ENCODE measurements around the gene OR2K2. TPM values are rescaled to one million over a fixed set of nuclear protein-coding genes. Genes with fewer than 3 reads are reported as not detected.

Gene OR2K2
- polyA plus RNA-seq, 1 donor (not counting 4 experiments of a cell fraction or from before 2014, with no cell fraction given), result not detected

DNA sequence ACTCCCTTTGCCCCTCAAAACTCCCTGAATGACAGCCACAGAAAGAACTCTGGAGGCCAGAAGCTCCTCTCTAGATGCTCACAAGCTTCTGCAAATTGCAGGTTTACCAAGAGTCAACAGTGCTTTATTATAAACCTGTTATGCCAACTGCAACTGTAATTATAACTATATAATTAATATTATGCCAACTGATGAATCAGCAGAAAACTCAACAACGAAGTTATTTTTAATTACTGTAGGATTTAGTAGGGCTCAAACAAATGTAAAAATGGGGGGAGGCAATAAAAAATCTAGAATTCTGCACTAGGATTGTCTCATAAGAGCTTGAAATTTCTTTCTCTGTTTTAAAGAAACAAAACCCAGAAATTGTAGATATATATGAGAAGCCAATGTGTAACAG lies 37.0 kb upstream of the OR2K2 start:
- no peak for FAIRE-seq
- peaks cover 32 to 34% of the 10 kb centered on the region in 2 experiments for H3K36me3 ChIP-seq (ENCODE audit: control insufficient read depth in 2 of 2, extremely low read depth in 1 of 2, insufficient read depth in 2 of 2, low read length in 2 of 2)
- no peak for TF ChIP-seq EZH2 (IDR thresholded peaks at IDR 0.05; ENCODE audit: low read length)

GRCh38 chr9:111362526-111362925 lies 32.5 kb upstream of the OR2K2 start:
- TF ChIP-seq CTCF (optimal IDR thresholded peaks at IDR 0.05 in 1 of 3, IDR thresholded peaks at IDR 0.05 in 1 of 3, conservative IDR thresholded peaks at IDR 0.05 in 1 of 3; ENCODE audit: extremely low read depth in 1 of 3, insufficient read depth in 2 of 3, low read length in 3 of 3) (no peak), EZH2 (IDR thresholded peaks at IDR 0.05; ENCODE audit: low read length) (no peak)
- H3K9me3 ChIP-seq (ENCODE audit: control insufficient read depth, low read depth, low read length), result no peaks in the 10 kb centered on the region
- H3K9ac ChIP-seq (ENCODE audit: control insufficient read depth, extremely low read depth, insufficient read depth, low read length), result no peak overlapping the region
- no peak overlapping the region for H3K4me3 ChIP-seq (ENCODE audit: control insufficient read depth in 2 of 3, extremely low read depth in 1 of 3, insufficient read depth in 2 of 3, low read depth in 1 of 3, low read length in 3 of 3)
- H3K79me2 ChIP-seq (ENCODE audit: control insufficient read depth, insufficient read depth, low read length), result no peaks in the 10 kb centered on the region
- H4K20me1 ChIP-seq (ENCODE audit: control insufficient read depth, extremely low read depth, insufficient read depth, low read length), result no peaks in the 10 kb centered on the region
- peaks cover 8 to 14% of the 10 kb centered on the region in 2 experiments for H3K36me3 ChIP-seq (ENCODE audit: control insufficient read depth in 2 of 2, extremely low read depth in 1 of 2, insufficient read depth in 2 of 2, low read length in 2 of 2)
- H3K27ac ChIP-seq (ENCODE audit: control insufficient read depth, insufficient read depth, low read length), result no peak overlapping the region
- no peaks in the 10 kb centered on the region for H3K4me1 ChIP-seq (ENCODE audit: control insufficient read depth, extremely low read depth, insufficient read depth, low read length)
- no peaks in the 10 kb centered on the region for H3K27me3 ChIP-seq (ENCODE audit: control insufficient read depth, extremely low read depth, insufficient read depth, low read length)
- H3K4me2 ChIP-seq (ENCODE audit: control insufficient read depth, extremely low read depth, insufficient read depth, low read depth, low read length), result no peak overlapping the region
- dilution Hi-C loops (cut with MboI; ENCODE audit: extremely low pct_ligation_motif_present, low sequenced_read_pairs), result no loop called here
- DNase-seq (ENCODE audit: low read depth, low spot score) (no peak), FAIRE-seq (no peak)
- no peaks in the 10 kb centered on the region for H3K9me1 ChIP-seq (ENCODE audit: control insufficient read depth, extremely low read depth, insufficient read depth, low read length)
- no peak overlapping the region for H2AFZ ChIP-seq (ENCODE audit: control insufficient read depth, low read length)

More for the DNA sequence above, 37.0 kb upstream of the OR2K2 start:
- Histone ChIP-seq H3K27ac (ENCODE audit: control insufficient read depth, insufficient read depth, low read length) (no peak overlapping the region), H3K9me1 (ENCODE audit: control insufficient read depth, extremely low read depth, insufficient read depth, low read length) (no peaks in the 10 kb centered on the region), H3K9me3 (ENCODE audit: control insufficient read depth, low read depth, low read length) (no peaks in the 10 kb centered on the region), H3K4me3 (ENCODE audit: control insufficient read depth in 2 of 3, extremely low read depth in 1 of 3, insufficient read depth in 2 of 3, low read depth in 1 of 3, low read length in 3 of 3) (no peak overlapping the region), H2AFZ (ENCODE audit: control insufficient read depth, low read length) (no peak overlapping the region), H3K4me1 (ENCODE audit: control insufficient read depth, extremely low read depth, insufficient read depth, low read length) (no peaks in the 10 kb centered on the region), H3K9ac (ENCODE audit: control insufficient read depth, extremely low read depth, insufficient read depth, low read length) (no peak overlapping the region), H3K27me3 (ENCODE audit: control insufficient read depth, extremely low read depth, insufficient read depth, low read length) (no peaks in the 10 kb centered on the region), H3K4me2 (ENCODE audit: control insufficient read depth, extremely low read depth, insufficient read depth, low read depth, low read length) (no peak overlapping the region), H3K79me2 (ENCODE audit: control insufficient read depth, insufficient read depth, low read length) (no peaks in the 10 kb centered on the region), H4K20me1 (ENCODE audit: control insufficient read depth, extremely low read depth, insufficient read depth, low read length) (no peaks in the 10 kb centered on the region)
- no peak for DNase-seq (ENCODE audit: low read depth, low spot score)
- dilution Hi-C loops (cut with MboI; ENCODE audit: extremely low pct_ligation_motif_present, low sequenced_read_pairs), result no loop called here

- Histone ChIP-seq H3K9me1 (ENCODE audit: control insufficient read depth, extremely low read depth, insufficient read depth, low read length) (no peaks in the 10 kb centered on the region), H3K4me2 (ENCODE audit: control insufficient read depth, extremely low read depth, insufficient read depth, low read depth, low read length) (no peak overlapping the region)
- no peak for FAIRE-seq
Measured at GRCh38 chr9:111360881-111361280, 30.9 kb upstream of the OR2K2 start.

More at GRCh38 chr9:111360881-111361280, 30.9 kb upstream of the OR2K2 start:
- TF ChIP-seq EZH2 (IDR thresholded peaks at IDR 0.05; ENCODE audit: low read length), result no peak
- no peak for TF ChIP-seq CTCF (optimal IDR thresholded peaks at IDR 0.05 in 1 of 3, IDR thresholded peaks at IDR 0.05 in 1 of 3, conservative IDR thresholded peaks at IDR 0.05 in 1 of 3; ENCODE audit: extremely low read depth in 1 of 3, insufficient read depth in 2 of 3, low read length in 3 of 3)
- Histone ChIP-seq H3K27ac (ENCODE audit: control insufficient read depth, insufficient read depth, low read length) (no peak overlapping the region), H2AFZ (ENCODE audit: control insufficient read depth, low read length) (no peak overlapping the region), H4K20me1 (ENCODE audit: control insufficient read depth, extremely low read depth, insufficient read depth, low read length) (no peaks in the 10 kb centered on the region), H3K36me3 (ENCODE audit: control insufficient read depth in 2 of 2, extremely low read depth in 1 of 2, insufficient read depth in 2 of 2, low read length in 2 of 2) (peaks cover 6 to 14% of the 10 kb centered on the region in 2 experiments), H3K79me2 (ENCODE audit: control insufficient read depth, insufficient read depth, low read length) (no peaks in the 10 kb centered on the region), H3K9ac (ENCODE audit: control insufficient read depth, extremely low read depth, insufficient read depth, low read length) (no peak overlapping the region), H3K4me3 (ENCODE audit: control insufficient read depth in 2 of 3, extremely low read depth in 1 of 3, insufficient read depth in 2 of 3, low read depth in 1 of 3, low read length in 3 of 3) (no peak overlapping the region), H3K27me3 (ENCODE audit: control insufficient read depth, extremely low read depth, insufficient read depth, low read length) (no peaks in the 10 kb centered on the region), H3K4me1 (ENCODE audit: control insufficient read depth, extremely low read depth, insufficient read depth, low read length) (peaks cover 11% of the 10 kb centered on the region), H3K9me3 (ENCODE audit: control insufficient read depth, low read depth, low read length) (no peaks in the 10 kb centered on the region)
- dilution Hi-C loops (cut with MboI; ENCODE audit: extremely low pct_ligation_motif_present, low sequenced_read_pairs), result no loop called here
- DNase-seq (ENCODE audit: low read depth, low spot score), result no peak

All from keratinocyte (primary cell).